GM10266 (cell line): ENCODE measurements around the gene MED13.

Source experiments
- DNase-seq: peaks from one replicate; pipeline ENCODE4 v3.0.0; 2012; ENCODE audit errors: extremely low spot score
- CTCF ChIP-seq: IDR thresholded peaks from 2 replicates; pipeline ENCODE4 v1.5.1; 2012; ENCODE audit warnings: mild to moderate bottlenecking, low read depth; ENCODE audit not compliant: control insufficient read depth, insufficient read depth; ENCODE audit errors: missing control alignments

MED13 gene

GRCh38 chr17:62090021-62090824, 25.1 kb upstream of the MED13 start:
- TF ChIP-seq CTCF, result no peak
- DNase-seq, result no peak

GRCh38 chr17:62089334-62089733, 24.3 kb upstream of the MED13 start:
- DNase-seq, result no peak
- no peak for TF ChIP-seq CTCF

GRCh38 chr17:62086737-62087136, 21.7 kb upstream of the MED13 start:
- no peak for TF ChIP-seq CTCF
- DNase-seq, result no peak

GRCh38 chr17:62085511-62086408, 20.7 kb upstream of the MED13 start:
- no peak for TF ChIP-seq CTCF

GRCh38 chr17:62084585-62084984, 19.5 kb upstream of the MED13 start:
- DNase-seq, result no peak
- no peak for TF ChIP-seq CTCF

More at GRCh38 chr17:62085511-62086408, 20.7 kb upstream of the MED13 start:
- DNase-seq, result no peak

GRCh38 chr17:62083651-62084050, 18.6 kb upstream of the MED13 start:
- no peak for DNase-seq
- TF ChIP-seq CTCF, result no peak
